ENCODE measurements around the gene KIF3C. TPM values are rescaled to one million over a fixed set of nuclear protein-coding genes. Genes with fewer than 3 reads are reported as not detected.

KIF3C gene
- total and polyA plus RNA-seq, 10 of the 15 experiments (the other 5 are each of a cell fraction or from before 2014, with no cell fraction given) = 0.10 to 0.63 (median 0.46) TPM

DNA sequence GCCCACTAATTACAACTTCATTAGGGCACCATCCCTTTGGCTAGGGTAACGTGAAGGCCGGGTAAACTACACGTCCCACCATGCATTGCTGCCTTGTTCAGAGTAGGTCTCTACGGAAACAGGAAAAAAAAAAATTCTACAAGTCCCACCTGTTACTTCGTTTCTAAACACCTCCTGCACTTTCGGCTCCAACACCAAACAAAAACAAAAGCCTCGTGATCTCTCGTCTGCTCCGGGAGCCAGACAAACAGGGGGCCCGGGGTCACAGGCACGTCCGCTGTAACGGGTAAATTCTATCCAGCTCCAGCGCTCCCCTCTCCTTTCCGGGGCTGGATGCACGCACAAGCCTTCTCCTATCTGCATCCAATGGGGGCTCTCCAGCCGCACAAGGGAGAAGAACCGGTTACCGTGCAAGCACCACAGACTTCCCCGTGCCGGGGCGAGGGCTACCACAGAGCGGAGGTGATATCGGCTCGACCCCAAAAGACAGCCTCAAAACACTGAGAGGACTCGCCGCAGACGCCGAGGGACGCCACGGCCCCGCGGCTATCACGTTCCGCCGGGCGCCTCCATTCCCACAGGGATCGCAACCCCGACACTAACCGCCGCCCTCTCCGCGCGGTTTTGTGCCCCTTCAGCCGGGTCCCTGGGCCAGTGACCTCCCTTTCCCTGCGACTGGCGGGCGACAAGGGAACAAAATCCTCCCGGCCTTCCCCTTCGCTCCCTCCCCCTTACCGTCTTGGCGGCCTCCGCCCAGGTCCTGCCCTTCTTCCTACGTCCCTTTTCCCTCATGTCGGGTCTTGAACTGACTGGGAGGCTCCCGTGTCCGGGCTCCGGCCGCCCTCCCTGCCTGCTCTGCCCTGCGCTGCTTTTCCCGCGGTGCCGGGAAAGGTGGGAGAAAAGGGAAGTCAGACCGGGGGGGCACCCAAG lies 104.6 kb downstream of the KIF3C start (continued):
- TF ChIP-seq CBX5 (IDR thresholded peaks at IDR 0.05; ENCODE audit: low read depth) = no peak
- no peak for TF ChIP-seq NFYB (IDR thresholded peaks at IDR 0.05; ENCODE audit: insufficient read depth, low read depth, low read length)
- TF ChIP-seq BMI1 (IDR thresholded peaks at IDR 0.05; ENCODE audit: borderline replicate concordance) = no peak
- no peak for TF ChIP-seq MTA3 (IDR thresholded peaks at IDR 0.05; ENCODE audit: borderline replicate concordance, low read length)
- TF ChIP-seq SRF (IDR thresholded peaks at IDR 0.05; ENCODE audit: low read depth in 2 of 2, low read length in 2 of 2) = no peak
- TF ChIP-seq, protein P1, sequence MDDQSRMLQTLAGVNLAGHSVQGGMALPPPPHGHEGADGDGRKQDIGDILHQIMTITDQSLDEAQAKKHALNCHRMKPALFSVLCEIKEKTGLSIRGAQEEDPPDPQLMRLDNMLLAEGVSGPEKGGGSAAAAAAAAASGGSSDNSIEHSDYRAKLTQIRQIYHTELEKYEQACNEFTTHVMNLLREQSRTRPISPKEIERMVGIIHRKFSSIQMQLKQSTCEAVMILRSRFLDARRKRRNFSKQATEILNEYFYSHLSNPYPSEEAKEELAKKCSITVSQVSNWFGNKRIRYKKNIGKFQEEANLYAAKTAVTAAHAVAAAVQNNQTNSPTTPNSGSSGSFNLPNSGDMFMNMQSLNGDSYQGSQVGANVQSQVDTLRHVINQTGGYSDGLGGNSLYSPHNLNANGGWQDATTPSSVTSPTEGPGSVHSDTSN (IDR thresholded peaks at IDR 0.05; ENCODE audit: insufficient replicate concordance, low read depth, low read length) = no peak
- no peak for TF ChIP-seq HDAC2 (IDR thresholded peaks at IDR 0.05)
- TF ChIP-seq, protein P2, sequence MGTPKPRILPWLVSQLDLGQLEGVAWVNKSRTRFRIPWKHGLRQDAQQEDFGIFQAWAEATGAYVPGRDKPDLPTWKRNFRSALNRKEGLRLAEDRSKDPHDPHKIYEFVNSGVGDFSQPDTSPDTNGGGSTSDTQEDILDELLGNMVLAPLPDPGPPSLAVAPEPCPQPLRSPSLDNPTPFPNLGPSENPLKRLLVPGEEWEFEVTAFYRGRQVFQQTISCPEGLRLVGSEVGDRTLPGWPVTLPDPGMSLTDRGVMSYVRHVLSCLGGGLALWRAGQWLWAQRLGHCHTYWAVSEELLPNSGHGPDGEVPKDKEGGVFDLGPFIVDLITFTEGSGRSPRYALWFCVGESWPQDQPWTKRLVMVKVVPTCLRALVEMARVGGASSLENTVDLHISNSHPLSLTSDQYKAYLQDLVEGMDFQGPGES (IDR thresholded peaks at IDR 0.05) = no peak
- TF ChIP-seq GABPA (IDR thresholded peaks at IDR 0.05; ENCODE audit: low read depth) = peak; percentile 73
- no peak for TF ChIP-seq ETV6 (conservative IDR thresholded peaks at IDR 0.05 in 1 of 2, IDR thresholded peaks at IDR 0.05 in 1 of 2; ENCODE audit: borderline replicate concordance in 1 of 2, low read depth in 1 of 2)
- TF ChIP-seq, protein P3, sequence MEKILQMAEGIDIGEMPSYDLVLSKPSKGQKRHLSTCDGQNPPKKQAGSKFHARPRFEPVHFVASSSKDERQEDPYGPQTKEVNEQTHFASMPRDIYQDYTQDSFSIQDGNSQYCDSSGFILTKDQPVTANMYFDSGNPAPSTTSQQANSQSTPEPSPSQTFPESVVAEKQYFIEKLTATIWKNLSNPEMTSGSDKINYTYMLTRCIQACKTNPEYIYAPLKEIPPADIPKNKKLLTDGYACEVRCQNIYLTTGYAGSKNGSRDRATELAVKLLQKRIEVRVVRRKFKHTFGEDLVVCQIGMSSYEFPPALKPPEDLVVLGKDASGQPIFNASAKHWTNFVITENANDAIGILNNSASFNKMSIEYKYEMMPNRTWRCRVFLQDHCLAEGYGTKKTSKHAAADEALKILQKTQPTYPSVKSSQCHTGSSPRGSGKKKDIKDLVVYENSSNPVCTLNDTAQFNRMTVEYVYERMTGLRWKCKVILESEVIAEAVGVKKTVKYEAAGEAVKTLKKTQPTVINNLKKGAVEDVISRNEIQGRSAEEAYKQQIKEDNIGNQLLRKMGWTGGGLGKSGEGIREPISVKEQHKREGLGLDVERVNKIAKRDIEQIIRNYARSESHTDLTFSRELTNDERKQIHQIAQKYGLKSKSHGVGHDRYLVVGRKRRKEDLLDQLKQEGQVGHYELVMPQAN (conservative IDR thresholded peaks at IDR 0.05) = peak; percentile 67
- TF ChIP-seq, protein P4, sequence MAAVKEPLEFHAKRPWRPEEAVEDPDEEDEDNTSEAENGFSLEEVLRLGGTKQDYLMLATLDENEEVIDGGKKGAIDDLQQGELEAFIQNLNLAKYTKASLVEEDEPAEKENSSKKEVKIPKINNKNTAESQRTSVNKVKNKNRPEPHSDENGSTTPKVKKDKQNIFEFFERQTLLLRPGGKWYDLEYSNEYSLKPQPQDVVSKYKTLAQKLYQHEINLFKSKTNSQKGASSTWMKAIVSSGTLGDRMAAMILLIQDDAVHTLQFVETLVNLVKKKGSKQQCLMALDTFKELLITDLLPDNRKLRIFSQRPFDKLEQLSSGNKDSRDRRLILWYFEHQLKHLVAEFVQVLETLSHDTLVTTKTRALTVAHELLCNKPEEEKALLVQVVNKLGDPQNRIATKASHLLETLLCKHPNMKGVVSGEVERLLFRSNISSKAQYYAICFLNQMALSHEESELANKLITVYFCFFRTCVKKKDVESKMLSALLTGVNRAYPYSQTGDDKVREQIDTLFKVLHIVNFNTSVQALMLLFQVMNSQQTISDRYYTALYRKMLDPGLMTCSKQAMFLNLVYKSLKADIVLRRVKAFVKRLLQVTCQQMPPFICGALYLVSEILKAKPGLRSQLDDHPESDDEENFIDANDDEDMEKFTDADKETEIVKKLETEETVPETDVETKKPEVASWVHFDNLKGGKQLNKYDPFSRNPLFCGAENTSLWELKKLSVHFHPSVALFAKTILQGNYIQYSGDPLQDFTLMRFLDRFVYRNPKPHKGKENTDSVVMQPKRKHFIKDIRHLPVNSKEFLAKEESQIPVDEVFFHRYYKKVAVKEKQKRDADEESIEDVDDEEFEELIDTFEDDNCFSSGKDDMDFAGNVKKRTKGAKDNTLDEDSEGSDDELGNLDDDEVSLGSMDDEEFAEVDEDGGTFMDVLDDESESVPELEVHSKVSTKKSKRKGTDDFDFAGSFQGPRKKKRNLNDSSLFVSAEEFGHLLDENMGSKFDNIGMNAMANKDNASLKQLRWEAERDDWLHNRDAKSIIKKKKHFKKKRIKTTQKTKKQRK (IDR thresholded peaks at IDR 0.05; ENCODE audit: low read depth, low read length) = no peak
- peak; percentile 80 for TF ChIP-seq SIX5 (IDR thresholded peaks at IDR 0.05; ENCODE audit: low read depth, low read length, severe bottlenecking)
- TF ChIP-seq RFX5 (IDR thresholded peaks at IDR 0.05; ENCODE audit: low read depth, low read length) = no peak

All from GM12878 (cell line).